ENCODE measurements around the gene PTPRN2.
"Not testable (repeated sequence)": the region's sequence is repeated elsewhere in the genome, so short reads cannot be mapped to it uniquely, and the experiment has no call there.

The PTPRN2 gene

DNA sequence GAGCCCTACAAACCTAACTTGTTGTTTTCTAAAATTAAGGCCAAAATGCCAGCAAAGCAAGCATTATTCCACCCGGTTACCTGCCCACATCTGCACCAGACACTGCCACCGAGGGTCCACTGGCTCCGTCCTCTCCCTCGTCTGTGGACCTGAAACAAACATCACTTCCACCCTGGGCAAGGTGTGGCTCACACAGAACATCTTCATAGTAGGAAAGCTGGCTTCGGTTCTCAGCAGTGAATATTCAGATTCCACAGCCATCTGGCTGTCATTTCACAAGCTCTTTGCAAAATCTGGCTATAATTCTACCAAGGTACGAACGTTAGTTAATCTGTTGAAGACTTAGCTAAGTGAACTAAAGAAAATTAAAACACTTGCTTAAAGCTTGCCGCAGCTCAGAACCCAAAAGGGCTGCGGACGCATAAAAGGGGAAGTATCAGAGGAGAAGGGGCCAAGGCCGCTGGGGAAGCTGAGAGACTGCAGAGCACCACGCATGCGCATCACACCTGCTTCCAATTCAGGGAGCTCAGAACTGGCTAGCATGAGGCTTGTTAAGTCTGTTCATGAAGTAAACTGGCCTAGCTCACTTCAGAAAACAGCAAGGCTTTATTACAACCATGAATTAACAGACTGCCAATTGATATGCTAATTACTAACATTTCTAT is 46.1 kb downstream of the PTPRN2 start:
- no peak for DNase-seq
- in situ Hi-C loops (cut with HindIII; ENCODE audit: low pct_ligation_motif_present, low pct_unique_long_range_greater_than_20kb, low sequenced_read_pairs), result no loop called here

DNA sequence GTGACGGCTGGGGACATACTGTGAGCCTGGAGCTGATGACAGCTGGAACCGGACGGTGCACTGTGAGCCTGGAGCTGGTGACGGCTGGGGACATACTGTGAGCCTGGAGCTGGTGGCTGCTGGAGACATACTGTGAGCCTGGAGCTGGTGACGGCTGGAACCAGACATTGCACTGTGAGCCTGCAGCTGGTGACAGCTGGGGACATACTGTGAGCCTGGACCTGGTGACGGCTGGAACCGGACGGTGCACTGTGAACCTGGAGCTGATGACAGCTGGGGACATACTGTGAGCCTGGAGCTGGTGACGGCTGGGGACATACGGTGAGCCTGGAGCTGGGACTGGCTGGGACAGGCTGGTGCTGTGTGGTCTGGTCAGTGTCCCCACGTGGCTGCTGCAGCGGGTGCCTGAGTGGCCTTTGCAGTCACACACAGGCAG is 47.9 kb downstream of the PTPRN2 start:
- in situ Hi-C loops (cut with HindIII; ENCODE audit: low pct_ligation_motif_present, low pct_unique_long_range_greater_than_20kb, low sequenced_read_pairs), result no loop called here
- DNase-seq, result no peak

DNA sequence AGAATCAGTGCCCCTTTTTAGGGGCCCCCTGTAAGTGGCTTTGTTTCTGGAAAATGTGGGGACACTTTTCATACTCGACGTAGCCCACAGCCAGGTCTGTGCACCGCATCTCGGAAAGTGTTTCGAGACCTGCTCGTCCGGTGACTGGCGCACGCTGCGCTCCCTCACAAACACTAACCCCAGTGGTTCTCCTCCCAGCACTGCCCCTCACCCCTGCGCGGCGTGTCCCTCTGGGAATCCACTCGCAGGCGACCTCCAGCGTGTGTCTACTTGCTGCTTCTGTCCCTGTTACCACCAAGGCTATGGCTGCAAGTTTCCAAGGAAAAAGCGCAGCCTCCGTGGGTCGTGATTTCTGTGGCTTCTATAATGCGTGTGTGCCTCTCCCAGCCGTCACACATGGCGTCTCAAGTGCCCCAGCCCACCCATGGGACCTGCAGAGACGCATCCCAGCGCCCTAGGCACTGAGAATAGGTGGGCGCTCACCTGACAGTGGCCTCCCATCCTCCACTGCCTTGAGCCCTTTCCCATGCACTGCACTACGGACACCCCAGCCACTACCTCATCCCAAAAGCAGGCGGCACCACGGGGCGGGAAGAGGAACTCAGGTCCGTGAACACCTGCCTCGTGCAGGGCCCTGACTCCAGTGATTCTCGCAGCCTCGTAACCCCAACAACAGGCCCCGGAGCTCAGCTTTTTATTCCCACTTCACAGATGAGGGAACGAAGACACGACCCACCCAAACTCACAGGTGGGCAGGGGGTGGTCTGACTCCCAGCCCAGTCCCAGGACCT is 49.3 kb downstream of the PTPRN2 start:
- in situ Hi-C loops (cut with HindIII; ENCODE audit: low pct_ligation_motif_present, low pct_unique_long_range_greater_than_20kb, low sequenced_read_pairs), result no loop called here
- no peak for DNase-seq

DNA sequence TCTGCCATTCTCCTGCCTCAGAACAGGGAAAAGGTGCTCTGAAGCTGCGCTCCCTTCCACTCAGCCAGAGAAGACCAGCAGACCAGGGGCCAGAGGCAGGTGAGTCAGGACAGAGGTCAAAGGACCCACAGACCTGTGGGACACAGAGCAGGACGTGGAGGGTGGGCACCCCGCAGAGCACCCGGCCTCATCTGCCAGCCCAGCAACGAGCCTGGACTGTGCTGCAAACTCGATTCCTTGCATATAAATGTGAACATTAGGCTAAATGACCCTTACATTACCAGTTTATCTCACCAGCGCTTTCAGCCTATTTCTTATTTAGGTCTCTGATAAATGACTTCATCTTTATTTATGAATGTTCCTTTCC is 50.1 kb downstream of the PTPRN2 start:
- in situ Hi-C loops (cut with HindIII; ENCODE audit: low pct_ligation_motif_present, low pct_unique_long_range_greater_than_20kb, low sequenced_read_pairs), result no loop called here
- no peak for DNase-seq

DNA sequence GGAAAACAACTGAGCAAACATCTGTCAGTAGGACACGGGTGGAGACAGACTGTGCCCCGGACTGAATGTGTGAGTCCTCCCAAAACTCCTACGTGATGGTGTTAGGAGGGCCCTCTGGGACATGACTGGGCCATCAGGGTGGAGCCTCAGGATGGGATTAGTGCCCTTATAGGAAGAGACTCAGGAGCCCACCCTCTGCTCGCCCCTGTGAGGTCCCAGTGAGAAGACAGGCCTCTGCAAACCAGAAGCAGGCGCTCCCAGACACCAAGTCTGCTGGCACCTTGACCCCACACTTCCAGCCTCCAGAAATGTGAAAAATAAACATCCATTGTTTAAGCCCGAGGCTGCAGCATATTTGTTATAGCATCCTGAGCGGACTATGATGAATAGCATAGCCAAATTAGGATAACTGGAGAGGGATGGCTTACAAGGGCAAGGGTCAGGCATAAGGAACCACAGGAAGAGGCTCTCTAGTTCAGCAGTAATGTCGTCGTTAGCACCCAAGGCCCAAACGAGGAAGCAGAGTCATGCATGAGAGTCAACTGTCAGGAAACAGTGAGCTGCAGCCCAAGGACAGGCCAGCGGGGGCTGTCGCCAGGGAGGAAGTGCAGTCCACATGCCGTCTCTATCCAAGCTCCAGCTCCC is 50.6 kb downstream of the PTPRN2 start:
- in situ Hi-C loops (cut with HindIII; ENCODE audit: low pct_ligation_motif_present, low pct_unique_long_range_greater_than_20kb, low sequenced_read_pairs), result no loop called here
- DNase-seq, result no peak

DNA sequence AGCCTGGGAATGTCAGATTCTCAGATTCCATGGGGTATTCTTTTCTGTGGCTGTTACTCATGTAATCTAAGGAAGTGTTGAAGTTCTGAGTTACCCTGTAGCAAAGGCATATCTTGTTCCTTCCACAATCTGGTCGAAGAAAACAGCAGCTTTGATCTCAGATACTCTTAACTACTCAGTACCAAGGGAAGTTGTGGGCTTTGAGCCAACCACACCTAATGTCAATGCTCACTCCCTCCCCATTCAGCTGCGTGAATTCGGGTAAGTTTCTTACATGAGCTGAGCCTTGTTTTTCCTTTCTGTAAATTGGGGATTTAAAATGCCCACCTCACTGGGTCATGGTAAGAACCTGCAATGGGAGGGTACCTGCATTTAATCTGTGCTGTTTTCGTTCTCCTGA is 52.5 kb downstream of the PTPRN2 start:
- in situ Hi-C loops (cut with HindIII; ENCODE audit: low pct_ligation_motif_present, low pct_unique_long_range_greater_than_20kb, low sequenced_read_pairs), result no loop called here
- DNase-seq, result no peak

DNA sequence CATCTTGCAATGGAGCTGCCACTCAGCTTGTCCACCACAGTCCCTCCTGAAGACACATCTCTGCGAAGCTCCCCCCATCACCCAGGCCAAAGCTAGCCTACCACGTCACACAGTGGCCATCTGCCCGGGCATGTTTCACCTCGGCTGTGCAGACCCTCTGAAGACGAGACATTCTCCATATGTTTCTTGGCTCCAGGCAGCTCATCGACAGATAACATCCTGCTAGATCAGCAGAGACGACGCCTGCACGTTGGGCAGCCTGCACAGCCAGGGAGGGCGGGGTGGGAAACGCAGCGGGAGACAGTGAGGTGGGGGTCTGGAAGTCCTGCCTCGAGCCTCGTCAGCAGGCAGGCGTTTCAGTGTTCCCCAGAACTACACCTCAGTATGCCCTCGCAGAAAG is 53.0 kb downstream of the PTPRN2 start:
- in situ Hi-C loops (cut with HindIII; ENCODE audit: low pct_ligation_motif_present, low pct_unique_long_range_greater_than_20kb, low sequenced_read_pairs), result no loop called here
- DNase-seq, result no peak

DNA sequence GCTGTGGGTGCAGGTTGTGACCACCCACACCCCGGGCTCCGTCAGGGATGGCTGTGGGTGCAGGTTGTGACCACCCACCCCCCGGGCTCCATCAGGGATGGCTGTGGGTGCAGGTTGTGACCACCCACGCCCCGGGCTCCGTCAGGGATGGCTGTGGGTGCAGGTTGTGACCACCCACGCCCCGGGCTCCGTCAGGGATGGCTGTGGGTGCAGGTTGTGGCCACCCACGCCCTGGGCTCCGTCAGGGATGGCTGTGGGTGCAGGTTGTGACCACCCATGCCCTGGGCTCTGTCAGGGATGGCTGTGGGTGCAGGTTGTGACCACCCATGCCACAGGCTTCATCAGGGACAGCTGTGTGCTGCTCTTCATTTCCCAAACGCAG is 53.5 kb downstream of the PTPRN2 start:
- in situ Hi-C loops (cut with HindIII; ENCODE audit: low pct_ligation_motif_present, low pct_unique_long_range_greater_than_20kb, low sequenced_read_pairs); DNase-seq: not testable (repeated sequence)

DNA sequence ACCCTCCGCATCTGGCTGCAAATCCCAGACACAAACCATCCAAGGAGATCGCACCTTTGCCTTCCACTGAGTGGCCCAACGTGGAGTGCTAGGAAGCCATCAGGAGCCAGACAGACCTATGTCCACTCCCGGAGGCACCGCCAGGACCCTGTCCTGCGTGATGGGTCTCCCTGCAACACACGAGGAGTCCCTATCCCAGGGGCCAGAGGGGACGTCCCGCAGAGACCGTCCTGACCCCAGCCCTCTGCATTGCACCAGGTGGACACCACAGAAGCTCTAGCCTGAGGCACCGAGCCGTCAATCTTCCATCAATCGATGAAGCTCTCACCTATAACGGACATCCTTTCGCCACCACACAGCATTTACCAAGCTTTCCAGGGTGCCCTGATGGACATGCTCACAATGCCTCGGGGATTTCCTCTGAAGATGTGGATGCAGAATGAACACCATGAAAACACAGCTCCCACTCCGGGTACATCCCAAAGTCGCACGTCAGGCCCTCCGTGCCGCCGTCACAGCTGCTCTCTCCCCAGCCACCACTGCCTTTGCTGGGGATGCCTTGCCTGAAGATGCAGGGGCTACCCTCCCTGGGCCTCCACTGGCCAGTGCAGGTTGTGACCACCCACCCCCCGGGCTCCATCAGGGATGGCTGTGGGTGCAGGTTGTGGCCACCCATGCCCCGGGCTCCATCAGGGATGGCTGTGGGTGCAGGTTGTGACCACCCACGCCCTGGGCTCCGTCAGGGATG is 54.1 kb downstream of the PTPRN2 start:
- DNase-seq, result no peak
- in situ Hi-C loops (cut with HindIII; ENCODE audit: low pct_ligation_motif_present, low pct_unique_long_range_greater_than_20kb, low sequenced_read_pairs), result no loop called here

DNA sequence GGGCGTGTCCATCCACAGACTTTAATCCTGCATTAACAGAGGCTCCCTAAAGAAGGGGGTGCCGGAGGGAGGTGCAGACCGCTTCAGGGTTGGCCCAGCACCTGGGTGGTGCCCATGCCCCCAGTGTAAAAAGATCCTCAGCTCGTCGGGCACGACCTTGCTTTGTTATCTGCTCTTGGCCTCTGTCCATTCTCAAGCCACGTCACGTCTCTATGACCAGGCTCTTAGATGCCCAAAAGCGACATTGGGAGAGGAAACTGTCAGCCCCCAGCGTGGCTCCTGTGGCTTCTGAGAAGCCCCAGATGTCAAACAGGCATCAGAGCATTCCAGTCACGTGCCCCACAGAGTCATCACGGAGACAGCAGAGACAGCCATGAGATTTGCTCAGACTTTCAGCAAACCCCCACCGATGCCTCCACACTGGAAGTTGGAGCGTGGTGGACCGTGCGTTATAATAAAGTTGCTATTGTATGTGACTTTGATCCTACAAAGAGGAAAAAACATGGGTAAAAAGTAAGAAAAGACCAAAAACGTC is 55.5 kb downstream of the PTPRN2 start:
- no peak for DNase-seq
- in situ Hi-C loops (cut with HindIII; ENCODE audit: low pct_ligation_motif_present, low pct_unique_long_range_greater_than_20kb, low sequenced_read_pairs), result no loop called here

DNA sequence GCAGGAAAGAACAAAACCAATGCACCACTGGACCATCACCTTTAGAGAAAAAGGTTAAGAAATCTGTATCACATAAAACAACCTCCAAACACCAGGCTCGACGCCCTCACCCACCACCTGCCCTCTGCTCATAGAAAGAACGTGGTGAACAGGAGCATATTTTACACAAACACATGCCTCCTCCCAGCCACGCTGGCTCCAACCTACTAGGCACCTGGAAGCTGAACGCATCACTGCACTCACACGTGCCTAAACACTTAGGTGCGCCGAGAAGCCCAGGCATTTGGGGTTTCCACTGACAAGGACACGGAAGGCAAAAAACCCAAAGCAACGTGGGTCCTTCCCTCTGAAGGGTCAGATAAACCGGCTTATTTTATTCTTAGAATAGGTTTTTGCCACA is 56.0 kb downstream of the PTPRN2 start:
- DNase-seq, result no peak
- in situ Hi-C loops (cut with HindIII; ENCODE audit: low pct_ligation_motif_present, low pct_unique_long_range_greater_than_20kb, low sequenced_read_pairs), result no loop called here

DNA sequence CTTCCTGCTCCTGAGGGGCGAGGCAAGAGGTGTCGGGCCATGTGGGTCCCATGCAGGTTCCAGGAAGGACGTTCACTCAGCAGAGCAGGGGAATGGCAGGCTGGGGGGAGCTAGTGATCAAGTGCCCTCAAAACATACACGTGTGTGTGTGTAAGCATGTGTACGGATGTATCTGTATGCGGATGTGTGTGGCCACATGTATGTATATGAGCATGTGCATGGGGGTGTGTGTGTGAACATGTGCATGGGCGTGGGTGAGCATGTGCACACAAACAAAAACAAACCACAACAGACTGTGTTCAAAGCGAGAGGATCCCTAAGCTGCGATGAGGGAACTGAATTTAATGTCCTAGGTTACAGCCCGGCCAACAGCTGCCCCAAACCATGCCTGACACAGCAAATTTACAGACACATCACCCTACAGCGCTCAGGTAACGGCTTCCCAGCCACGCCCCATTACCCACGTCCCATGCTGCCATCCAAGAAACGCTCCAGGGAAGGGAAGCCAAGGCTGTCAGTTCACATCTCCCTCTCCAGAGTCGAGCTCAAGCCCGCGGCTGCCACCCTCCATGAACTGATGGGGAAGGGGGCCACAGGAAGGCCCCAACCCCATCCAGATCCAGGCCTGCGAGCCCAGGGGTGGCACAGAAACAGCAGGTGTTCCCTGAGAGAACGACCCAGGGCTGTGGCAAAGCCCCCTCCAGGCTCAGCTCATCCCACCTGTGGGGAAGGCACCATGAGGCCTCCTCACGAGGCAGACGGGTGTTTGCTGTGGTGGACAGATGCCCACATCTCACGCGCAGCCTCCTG is 56.6 kb downstream of the PTPRN2 start:
- DNase-seq, result no peak
- in situ Hi-C loops (cut with HindIII; ENCODE audit: low pct_ligation_motif_present, low pct_unique_long_range_greater_than_20kb, low sequenced_read_pairs), result no loop called here

DNA sequence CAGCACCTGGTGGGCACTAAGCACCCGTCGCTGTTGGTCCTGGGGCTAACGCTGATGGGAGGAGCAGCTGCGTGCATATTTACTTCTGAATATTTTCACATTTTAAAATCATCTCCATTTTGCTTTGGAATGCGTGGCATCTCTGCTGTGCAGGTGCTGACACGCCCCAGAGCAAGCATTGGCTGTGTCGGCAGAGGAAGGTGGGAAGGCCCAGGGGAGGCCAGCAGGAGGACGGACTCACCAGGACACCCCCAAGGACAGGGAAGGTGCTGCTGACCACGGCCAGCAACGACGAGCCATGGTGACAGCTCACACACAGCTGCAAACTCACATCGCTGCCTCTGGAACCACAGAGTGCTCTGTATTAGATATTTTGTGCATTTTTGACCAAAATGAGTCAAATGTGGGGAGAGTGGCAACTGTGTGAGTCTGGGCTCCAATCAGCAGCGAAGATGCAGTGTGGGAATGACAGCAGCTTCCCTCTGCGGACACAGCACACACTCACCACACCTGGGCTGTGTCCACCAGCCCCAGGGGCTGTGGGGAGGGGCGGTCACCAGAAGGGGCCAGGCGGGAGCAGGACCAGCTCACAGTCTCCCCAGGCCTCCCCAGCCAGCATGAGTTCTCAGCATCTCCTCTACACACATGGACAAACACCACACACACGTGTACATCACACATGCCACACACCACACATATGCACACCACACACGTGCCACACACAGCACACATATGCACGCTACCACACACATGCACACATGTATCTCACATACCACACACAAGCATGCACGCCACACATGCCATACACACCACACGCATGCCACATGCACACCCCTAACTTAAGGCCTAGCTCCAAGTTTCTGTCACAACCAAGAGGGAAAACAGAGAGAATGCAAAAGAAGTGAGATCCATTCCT is 58.2 kb downstream of the PTPRN2 start:
- no peak for DNase-seq
- in situ Hi-C loops (cut with HindIII; ENCODE audit: low pct_ligation_motif_present, low pct_unique_long_range_greater_than_20kb, low sequenced_read_pairs), result no loop called here

DNA sequence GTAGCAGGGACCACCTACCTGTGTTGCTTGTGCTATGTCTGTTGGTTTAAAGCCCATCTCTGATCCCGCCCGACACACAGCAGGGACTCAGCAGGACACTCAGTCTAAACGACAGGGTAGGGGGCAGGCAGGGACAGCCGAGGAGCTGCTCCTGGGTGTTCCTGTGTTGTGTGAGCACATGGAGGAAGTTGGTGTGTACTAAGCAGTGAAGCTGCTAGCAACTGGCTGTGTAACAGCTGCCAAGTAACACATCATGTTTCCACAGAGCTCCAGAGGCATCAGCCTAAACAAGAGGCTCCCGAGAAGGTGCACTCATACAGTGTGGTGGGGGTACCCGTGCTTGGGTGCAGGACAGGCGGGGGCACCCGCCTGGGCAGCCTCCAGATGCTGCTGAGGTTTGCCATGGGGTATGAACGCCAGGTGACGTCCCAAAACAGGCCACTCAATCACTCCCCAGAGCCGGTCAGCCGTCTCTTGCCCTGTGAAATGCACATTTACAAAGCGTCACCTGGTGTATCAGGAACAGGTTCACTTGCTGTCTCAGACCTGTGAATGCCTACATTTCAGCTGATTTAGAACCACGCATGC is 59.6 kb downstream of the PTPRN2 start:
- in situ Hi-C loops (cut with HindIII; ENCODE audit: low pct_ligation_motif_present, low pct_unique_long_range_greater_than_20kb, low sequenced_read_pairs), result no loop called here
- DNase-seq, result no peak

DNA sequence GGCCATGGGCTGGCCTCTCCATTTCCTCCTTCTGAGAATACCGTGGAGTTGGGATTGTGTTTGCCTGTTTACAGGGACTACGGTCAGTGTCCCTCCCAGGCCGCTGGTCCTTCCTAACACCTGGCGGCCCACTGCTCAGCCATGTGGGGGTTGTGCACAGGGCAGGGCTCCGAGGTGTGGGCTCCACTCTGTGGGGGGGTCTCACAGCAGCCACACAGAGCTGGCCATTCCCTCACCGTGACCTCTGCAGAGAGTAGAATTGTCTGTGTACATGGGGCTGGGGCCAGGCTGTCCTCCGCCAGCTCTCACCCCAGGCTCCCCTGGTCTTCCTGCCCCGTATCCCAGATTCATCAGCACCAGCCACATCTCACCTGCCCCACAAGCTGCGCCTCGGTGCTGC is 60.1 kb downstream of the PTPRN2 start:
- in situ Hi-C loops (cut with HindIII; ENCODE audit: low pct_ligation_motif_present, low pct_unique_long_range_greater_than_20kb, low sequenced_read_pairs), result no loop called here

DNA sequence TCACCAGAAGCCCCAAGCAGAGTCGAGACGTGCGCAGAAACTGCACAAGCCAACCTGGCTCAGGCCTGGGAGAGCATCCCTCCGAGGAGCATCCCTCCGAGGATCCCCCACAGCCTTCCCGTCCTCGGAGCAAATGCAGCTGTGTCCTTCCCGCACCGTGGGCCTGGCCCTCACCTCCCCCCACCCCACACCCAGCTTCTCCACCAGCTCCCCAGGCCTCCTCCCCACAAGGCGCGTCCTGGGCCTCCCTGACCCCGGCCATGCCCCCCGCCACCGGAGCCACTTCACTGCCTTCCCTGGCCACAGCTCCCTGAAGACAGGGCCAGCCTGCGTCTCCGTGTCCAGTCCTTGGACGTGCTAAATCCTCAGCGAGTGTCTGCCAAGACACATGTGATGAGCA is 60.6 kb downstream of the PTPRN2 start:
- no peak for DNase-seq
- in situ Hi-C loops (cut with HindIII; ENCODE audit: low pct_ligation_motif_present, low pct_unique_long_range_greater_than_20kb, low sequenced_read_pairs), result no loop called here

More for the DNA sequence above, 60.1 kb downstream of the PTPRN2 start:
- no peak for DNase-seq

DNA sequence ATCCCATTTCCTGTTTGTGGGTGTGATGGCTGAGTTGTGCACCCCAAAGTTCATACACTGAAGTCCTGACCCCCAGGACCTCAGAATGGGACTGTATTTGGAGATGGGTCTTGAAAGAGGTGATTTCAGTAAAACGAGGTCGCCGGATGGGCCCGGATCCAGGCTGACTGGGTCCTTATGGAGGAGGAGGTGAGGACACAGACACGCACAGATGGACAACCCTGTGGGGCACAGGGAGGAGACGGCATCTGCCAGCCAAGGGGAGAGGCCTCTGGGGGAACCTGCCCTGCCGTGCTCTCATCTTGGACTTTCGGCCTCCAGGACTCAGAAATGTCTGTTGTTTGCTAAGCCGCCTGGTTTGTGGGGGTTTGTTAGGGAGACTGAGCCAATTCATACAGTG is 61.1 kb downstream of the PTPRN2 start:
- in situ Hi-C loops (cut with HindIII; ENCODE audit: low pct_ligation_motif_present, low pct_unique_long_range_greater_than_20kb, low sequenced_read_pairs), result no loop called here
- DNase-seq, result no peak

Measured in ACHN (cell line).